Ishikawa (cell line): ENCODE results near the gene HDDC2.

ENCODE experiments used
- CEBPB ChIP-seq: IDR thresholded peaks from 2 replicates; pipeline ENCODE4 v1.6.1; 2012
- CREB1 ChIP-seq: IDR thresholded peaks from 2 replicates; pipeline ENCODE4 v1.6.1; 2012; ENCODE audit warnings: low read depth
- EGR1 ChIP-seq: IDR thresholded peaks from 2 replicates; pipeline ENCODE4 v1.6.1; 2012
- EP300 ChIP-seq: IDR thresholded peaks from 2 replicates; pipeline ENCODE4 v1.6.1; 2012; ENCODE audit warnings: borderline replicate concordance
- FOXM1 ChIP-seq: IDR thresholded peaks from 2 replicates; pipeline ENCODE4 v1.6.1; 2012; ENCODE audit warnings: low read depth, borderline replicate concordance
- MAX ChIP-seq: IDR thresholded peaks from 2 replicates; pipeline ENCODE4 v1.6.1; 2012
- NFIC ChIP-seq: IDR thresholded peaks from 2 replicates; pipeline ENCODE4 v1.6.1; 2012
- RAD21 ChIP-seq: IDR thresholded peaks from 2 replicates; pipeline ENCODE4 v1.6.1; 2012; ENCODE audit warnings: low read depth
- REST ChIP-seq: IDR thresholded peaks from 2 replicates; pipeline ENCODE4 v1.6.1; 2012; ENCODE audit warnings: low read depth, mild to moderate bottlenecking
- TAF1 ChIP-seq: IDR thresholded peaks from 2 replicates; pipeline ENCODE4 v1.6.1; 2012; ENCODE audit warnings: low read depth, mild to moderate bottlenecking
- TCF12 ChIP-seq: IDR thresholded peaks from 2 replicates; pipeline ENCODE4 v1.6.1; 2012; ENCODE audit warnings: low read depth
- TEAD4 ChIP-seq: IDR thresholded peaks from 2 replicates; pipeline ENCODE4 v1.6.1; 2012
- USF1 ChIP-seq: IDR thresholded peaks from 2 replicates; pipeline ENCODE4 v1.6.1; 2012
- YY1 ChIP-seq: IDR thresholded peaks from 2 replicates; pipeline ENCODE4 v1.6.1; 2012; ENCODE audit warnings: low read depth
- ZBTB7A ChIP-seq: IDR thresholded peaks from 2 replicates; pipeline ENCODE4 v1.6.1; 2012; ENCODE audit warnings: low read depth

Gene HDDC2

GRCh38 chr6:125274935-125275334 is 26.8 kb downstream of the HDDC2 start:
- no peak for TF ChIP-seq EP300
- no peak for TF ChIP-seq MAX
- TF ChIP-seq TCF12 = no peak
- TF ChIP-seq TAF1 = no peak
- TF ChIP-seq ZBTB7A = no peak
- no peak for TF ChIP-seq RAD21

- TF ChIP-seq TAF1 (no peak), YY1 (peak; percentile 77; the same call in 1 of the 2 replicates), TEAD4 (peak; percentile 92), ZBTB7A (no peak), TCF12 (peak; percentile 89), USF1 (peak; percentile 98), RAD21 (peak; percentile 39), FOXM1 (peak; percentile 44; the same call in 1 of the 2 replicates), EP300 (peak; percentile 84; the same call in 1 of the 2 replicates), EGR1 (no peak), REST (no peak), CEBPB (peak; percentile 92), NFIC (peak; percentile 97), MAX (peak; percentile 96), CREB1 (no peak)
Measured at GRCh38 chr6:125273965-125274364, 27.8 kb downstream of the HDDC2 start.

DNA sequence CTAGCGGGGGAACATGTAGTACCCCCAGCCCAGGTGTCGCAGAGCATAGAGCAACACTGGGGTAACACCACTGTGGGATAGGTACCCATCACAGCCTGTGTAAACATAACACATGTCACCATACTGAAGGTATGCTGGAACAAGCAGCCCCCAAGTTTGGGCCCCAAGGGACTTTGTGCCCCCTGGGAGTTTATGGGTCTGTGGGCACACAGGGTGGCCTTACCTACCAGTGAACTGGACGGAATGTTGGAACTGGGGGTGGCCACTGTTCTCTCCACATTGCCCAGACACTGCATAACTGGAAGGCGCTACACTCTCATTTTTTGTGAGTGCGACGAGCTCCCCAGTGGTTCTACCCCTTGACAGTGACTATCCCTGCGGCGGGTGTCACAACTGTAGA is 28.5 kb downstream of the HDDC2 start:
- no peak for TF ChIP-seq REST
- no peak for TF ChIP-seq YY1
- no peak for TF ChIP-seq CREB1

DNA sequence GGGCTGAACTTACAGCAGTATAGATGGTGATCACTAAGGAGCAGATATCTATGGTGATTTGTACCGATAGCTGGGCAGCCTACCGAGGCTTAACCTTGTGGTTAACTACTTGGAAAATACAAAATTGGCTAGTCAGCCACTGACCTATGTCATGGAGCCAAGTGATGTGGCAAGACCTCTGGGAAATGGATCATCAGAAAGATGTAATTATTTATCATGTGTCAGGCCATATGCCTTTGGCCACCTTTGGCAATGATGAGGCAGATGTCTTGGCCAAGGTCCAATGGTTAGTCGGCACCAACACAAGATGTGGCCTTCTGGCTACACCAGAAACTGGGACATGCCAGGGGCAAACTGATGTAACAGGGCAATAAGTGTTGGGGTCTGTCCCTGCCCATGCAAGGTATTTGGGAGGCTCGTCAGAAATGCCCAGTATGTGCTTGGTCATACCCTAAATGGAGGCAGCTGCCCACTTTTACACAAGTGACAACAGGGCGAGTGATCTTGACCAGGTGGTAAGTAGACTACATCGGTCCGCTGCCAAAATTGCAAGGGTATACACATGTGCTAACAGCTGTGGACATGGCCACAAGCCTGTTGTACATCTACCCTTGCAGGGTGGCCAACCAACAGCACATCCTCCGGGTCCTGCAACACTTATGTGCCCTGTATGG is 30.1 kb downstream of the HDDC2 start:
- TF ChIP-seq EP300 (no peak), USF1 (no peak), EGR1 (no peak), ZBTB7A (no peak), RAD21 (no peak), YY1 (no peak), TCF12 (no peak), NFIC (no peak), CREB1 (no peak), TAF1 (no peak), MAX (no peak), TEAD4 (no peak), CEBPB (no peak), FOXM1 (no peak), REST (no peak)
